ENCODE measurements around the gene TRMT11. TPM values are rescaled to one million over a fixed set of nuclear protein-coding genes. Genes with fewer than 3 reads are reported as not detected.
A peak's percentile ranks its signal among the peaks of the same experiment; 100 is the strongest.

TRMT11 gene
- total RNA-seq, 1 experiment from 2014 or later: 27.7 TPM

DNA sequence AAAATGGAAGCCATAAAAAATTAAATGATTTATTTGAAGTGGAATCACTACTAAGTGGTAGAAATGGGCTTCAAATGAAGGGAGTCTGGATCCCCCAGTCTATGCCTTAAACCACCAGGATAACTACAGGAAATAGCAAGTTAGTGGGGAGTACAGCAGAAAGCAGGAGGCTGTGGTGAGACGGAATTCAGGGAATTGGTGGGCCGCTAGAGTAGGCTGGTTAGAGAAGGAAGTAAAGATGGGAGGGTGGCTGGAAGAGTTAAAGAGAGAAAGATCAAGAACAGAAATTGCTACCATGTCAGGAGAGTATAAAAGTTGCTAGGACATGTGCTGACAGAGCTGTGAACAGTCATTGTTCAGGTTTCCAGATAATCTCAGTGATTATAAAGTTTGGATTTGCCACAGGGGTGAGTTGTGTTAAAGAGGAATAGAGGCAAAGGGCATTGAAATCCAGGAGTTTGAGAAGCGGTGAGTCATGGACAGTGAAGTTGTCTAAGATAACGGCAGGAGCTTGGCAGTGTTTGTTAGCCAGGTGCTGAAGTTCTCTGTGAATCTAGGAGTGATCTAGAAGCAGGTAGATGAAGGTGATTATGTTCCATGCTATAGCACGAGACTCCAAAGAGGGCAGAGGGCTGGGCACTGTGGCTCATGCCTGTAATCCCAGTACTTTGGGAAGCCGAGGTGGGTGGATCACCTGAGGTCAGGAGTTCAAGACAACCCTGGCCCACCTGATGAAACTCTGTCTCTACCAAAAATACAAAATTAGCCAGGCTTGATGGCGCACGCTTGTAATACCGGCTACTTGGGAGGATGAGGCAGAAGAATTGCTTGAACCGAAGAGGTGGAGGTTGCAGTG lies 43.4 kb upstream of the TRMT11 start:
- intact Hi-C loops (cut with micrococcal nuclease; ENCODE audit: unreplicated experiment): no loop called here
- CTCF ChIA-PET: interaction anchor here (1.0 to 1.2 kb wide), 2 partner anchors 10 to 13 kb away, joined by 3 read pairs; partner anchors contain the start of gene HINT3
- Mint-ChIP-seq H3K9me3 (ENCODE audit: low read depth, unreplicated experiment) (no peaks in the 10 kb centered on the region), H3K4me3 (ENCODE audit: low read depth, unreplicated experiment) (no peak overlapping the region), H3K4me1 (ENCODE audit: low read depth, unreplicated experiment) (peaks cover 41% of the 10 kb centered on the region), H3K27me3 (ENCODE audit: unreplicated experiment) (no peaks in the 10 kb centered on the region), H3K27ac (ENCODE audit: unreplicated experiment) (peak overlapping the region; percentile 95), H3K36me3 (ENCODE audit: insufficient read depth, unreplicated experiment) (peaks cover 9% of the 10 kb centered on the region)
- no peak for DNase-seq
- TF ChIP-seq, protein P1, sequence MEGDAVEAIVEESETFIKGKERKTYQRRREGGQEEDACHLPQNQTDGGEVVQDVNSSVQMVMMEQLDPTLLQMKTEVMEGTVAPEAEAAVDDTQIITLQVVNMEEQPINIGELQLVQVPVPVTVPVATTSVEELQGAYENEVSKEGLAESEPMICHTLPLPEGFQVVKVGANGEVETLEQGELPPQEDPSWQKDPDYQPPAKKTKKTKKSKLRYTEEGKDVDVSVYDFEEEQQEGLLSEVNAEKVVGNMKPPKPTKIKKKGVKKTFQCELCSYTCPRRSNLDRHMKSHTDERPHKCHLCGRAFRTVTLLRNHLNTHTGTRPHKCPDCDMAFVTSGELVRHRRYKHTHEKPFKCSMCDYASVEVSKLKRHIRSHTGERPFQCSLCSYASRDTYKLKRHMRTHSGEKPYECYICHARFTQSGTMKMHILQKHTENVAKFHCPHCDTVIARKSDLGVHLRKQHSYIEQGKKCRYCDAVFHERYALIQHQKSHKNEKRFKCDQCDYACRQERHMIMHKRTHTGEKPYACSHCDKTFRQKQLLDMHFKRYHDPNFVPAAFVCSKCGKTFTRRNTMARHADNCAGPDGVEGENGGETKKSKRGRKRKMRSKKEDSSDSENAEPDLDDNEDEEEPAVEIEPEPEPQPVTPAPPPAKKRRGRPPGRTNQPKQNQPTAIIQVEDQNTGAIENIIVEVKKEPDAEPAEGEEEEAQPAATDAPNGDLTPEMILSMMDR (IDR thresholded peaks at IDR 0.05; ENCODE audit: unreplicated experiment): no peak
- BruUV-seq (replicated peaks): no TSS peak

DNA sequence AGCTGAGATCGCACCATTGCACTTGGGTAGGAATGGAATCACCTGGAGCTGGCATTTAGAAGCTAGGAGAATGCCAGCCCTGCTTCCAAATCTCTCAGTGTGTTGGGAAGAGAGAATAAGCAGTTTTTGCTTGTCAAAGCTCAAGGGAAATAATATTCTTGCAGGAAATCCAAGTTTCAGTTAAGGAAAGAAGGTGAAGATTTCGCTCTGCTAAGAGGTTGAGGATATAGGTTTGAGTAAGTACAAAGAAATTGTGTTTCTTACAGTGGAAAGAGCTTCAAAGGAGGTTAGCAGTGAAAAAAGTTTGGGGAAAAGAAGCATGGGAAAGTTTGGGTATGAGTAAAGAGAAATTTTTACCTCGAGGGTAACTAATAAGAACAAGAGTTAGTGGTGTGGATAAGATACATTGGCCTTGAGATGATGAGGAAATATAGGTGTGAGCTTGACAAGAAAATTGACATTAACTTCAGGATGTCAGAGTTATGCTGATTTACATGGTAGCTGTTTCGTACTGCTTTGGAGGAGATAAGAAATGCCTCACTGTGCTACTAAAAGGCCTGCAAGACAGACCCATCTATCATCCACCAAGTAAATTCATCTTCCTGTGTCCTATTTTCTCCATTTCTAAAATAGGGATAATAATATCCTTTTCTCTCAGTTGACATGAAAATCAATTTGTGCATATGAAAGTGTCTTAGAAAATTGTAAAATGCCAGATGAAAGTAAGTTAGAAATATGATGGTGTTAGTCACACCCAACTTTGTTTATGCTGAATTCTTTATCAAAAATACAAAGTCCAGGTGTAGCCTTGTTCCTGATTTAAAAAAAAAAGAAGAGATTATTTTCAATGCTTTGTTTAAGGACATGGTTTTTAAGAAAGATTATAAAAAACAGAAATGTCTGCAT lies 42.6 kb upstream of the TRMT11 start:
- TF ChIP-seq, protein P1 (IDR thresholded peaks at IDR 0.05; ENCODE audit: unreplicated experiment): no peak
- BruUV-seq (replicated peaks): no TSS peak
- no peaks in the 10 kb centered on the region for H3K9me3 Mint-ChIP-seq (ENCODE audit: low read depth, unreplicated experiment)
- peak overlapping the region; percentile 95 for H3K27ac Mint-ChIP-seq (ENCODE audit: unreplicated experiment)
- intact Hi-C loops (cut with micrococcal nuclease; ENCODE audit: unreplicated experiment): no loop called here
- DNase-seq: no peak
- CTCF ChIA-PET: interaction anchor here (1.0 to 1.2 kb wide), 2 partner anchors 9 to 12 kb away, joined by 3 read pairs; partner anchors contain the start of gene HINT3
- no peaks in the 10 kb centered on the region for H3K27me3 Mint-ChIP-seq (ENCODE audit: unreplicated experiment)
- peaks cover 49% of the 10 kb centered on the region for H3K4me1 Mint-ChIP-seq (ENCODE audit: low read depth, unreplicated experiment)
- no peak overlapping the region for H3K4me3 Mint-ChIP-seq (ENCODE audit: low read depth, unreplicated experiment)
- peaks cover 9% of the 10 kb centered on the region for H3K36me3 Mint-ChIP-seq (ENCODE audit: insufficient read depth, unreplicated experiment)

DNA sequence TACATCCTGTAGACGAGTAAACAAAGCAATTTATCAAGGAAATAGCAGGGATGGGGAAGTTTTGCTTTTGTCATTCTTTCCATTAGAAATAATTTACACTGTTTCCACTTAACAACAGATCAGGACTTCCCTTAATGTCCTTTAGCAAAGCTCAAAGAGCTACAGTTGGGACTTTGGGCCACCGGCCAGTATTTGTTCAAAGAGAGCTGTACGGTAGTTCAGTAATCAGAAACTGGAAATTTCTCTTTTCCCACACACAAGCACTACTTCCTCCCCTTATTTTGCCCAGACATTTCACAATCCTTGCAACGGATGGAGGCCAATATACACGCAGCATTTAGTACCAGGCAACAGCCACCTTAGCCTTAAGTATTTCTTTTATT lies 41.9 kb upstream of the TRMT11 start:
- Mint-ChIP-seq H3K27ac (ENCODE audit: unreplicated experiment) (peak overlapping the region; percentile 95), H3K9me3 (ENCODE audit: low read depth, unreplicated experiment) (no peaks in the 10 kb centered on the region), H3K4me1 (ENCODE audit: low read depth, unreplicated experiment) (peaks cover 53% of the 10 kb centered on the region), H3K27me3 (ENCODE audit: unreplicated experiment) (no peaks in the 10 kb centered on the region), H3K4me3 (ENCODE audit: low read depth, unreplicated experiment) (no peak overlapping the region), H3K36me3 (ENCODE audit: insufficient read depth, unreplicated experiment) (peaks cover 9% of the 10 kb centered on the region)
- peak; percentile 59 for DNase-seq
- BruUV-seq (replicated peaks): no TSS peak
- intact Hi-C loops (cut with micrococcal nuclease; ENCODE audit: unreplicated experiment): no loop called here
- TF ChIP-seq, protein P1 (IDR thresholded peaks at IDR 0.05; ENCODE audit: unreplicated experiment): no peak
- CTCF ChIA-PET: interaction anchor here (2.5 kb wide), 1 partner anchor 13 kb away, joined by 11 read pairs; no protein-coding TSS in a partner anchor

DNA sequence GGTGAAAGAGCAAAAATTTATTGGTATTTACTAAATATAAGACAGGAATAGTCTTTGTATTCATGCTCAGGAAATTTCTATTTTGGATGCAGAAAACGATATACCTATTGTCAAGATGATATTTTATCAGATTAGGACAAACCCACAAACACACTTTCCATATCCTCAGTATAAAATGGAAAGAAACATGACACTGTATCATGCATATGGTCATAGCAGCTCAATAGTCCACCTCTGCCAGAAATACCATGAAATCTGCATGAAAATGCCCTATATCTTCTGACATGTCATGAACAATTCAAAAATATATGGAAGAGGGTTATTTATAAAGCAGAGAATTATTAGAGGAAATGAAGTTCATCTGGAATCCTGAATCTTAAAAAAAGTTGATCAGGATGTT lies 41.4 kb upstream of the TRMT11 start:
- no peaks in the 10 kb centered on the region for H3K27me3 Mint-ChIP-seq (ENCODE audit: unreplicated experiment)
- peak overlapping the region; percentile 95 for H3K27ac Mint-ChIP-seq (ENCODE audit: unreplicated experiment)
- H3K9me3 Mint-ChIP-seq (ENCODE audit: low read depth, unreplicated experiment): no peaks in the 10 kb centered on the region
- peaks cover 53% of the 10 kb centered on the region for H3K4me1 Mint-ChIP-seq (ENCODE audit: low read depth, unreplicated experiment)
- intact Hi-C loops (cut with micrococcal nuclease; ENCODE audit: unreplicated experiment): loop anchor here (5.0 kb wide), 1 partner anchor 78 kb away; no protein-coding TSS in a partner anchor
- CTCF ChIA-PET: interaction anchor here (0.5 to 2.5 kb wide), 2 partner anchors 13 to 95 kb away, joined by 3 to 11 read pairs; no protein-coding TSS in a partner anchor
- peaks cover 9% of the 10 kb centered on the region for H3K36me3 Mint-ChIP-seq (ENCODE audit: insufficient read depth, unreplicated experiment)
- TF ChIP-seq, protein P1 (IDR thresholded peaks at IDR 0.05; ENCODE audit: unreplicated experiment): no peak
- no peak for DNase-seq
- TSS peak; percentile 59 for BruUV-seq (replicated peaks)
- no peak overlapping the region for H3K4me3 Mint-ChIP-seq (ENCODE audit: low read depth, unreplicated experiment)
